ENCODE measurements around the gene ANKRD16. TPM values are rescaled to one million over a fixed set of nuclear protein-coding genes. Genes with fewer than 3 reads are reported as not detected.

ANKRD16 gene
- total RNA-seq, 2 donors from 2014 or later: 6.7 to 7.1 TPM

DNA sequence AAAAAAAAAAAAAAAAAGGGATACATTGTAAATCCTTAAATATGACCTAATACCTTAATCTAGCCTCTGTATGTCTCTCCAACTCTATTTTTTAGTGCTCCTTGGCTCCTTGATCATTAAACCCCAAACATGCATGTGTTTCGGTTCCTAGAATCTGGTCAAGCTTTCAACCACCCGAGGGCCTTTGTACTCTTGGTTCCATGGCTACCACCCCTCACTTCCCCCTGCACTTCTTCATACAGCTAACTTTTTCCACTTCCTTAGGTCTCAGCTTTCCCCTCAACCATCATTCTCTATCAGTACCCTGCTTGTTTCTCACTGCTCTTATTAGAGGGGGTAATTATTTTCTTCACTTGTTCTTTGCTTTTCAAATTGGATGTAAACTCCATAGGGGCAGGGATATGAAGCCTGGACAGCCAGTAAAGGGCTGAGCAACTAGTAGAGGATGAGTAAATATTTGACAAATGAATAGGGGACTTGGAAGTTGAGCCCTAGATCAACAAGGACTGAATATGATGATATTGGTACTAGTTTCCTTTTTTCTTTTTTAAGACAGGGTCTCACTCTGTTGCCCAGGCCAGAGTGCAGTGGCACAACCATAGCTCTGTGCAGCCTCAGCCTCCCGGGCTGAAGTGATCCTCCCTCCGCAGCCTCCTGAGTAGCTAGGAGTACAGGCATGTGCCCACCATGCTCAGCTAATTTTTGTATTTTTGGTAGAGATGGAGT lies 72.2 kb downstream of the ANKRD16 start:
- no peak for DNase-seq
- ATAC-seq: no peak
- intact Hi-C loops (cut with DNase I, micrococcal nuclease): loop anchor here in 1 of 2 donors (10.0 kb wide), 1 partner anchor 57 kb away; no protein-coding TSS in a partner anchor

DNA sequence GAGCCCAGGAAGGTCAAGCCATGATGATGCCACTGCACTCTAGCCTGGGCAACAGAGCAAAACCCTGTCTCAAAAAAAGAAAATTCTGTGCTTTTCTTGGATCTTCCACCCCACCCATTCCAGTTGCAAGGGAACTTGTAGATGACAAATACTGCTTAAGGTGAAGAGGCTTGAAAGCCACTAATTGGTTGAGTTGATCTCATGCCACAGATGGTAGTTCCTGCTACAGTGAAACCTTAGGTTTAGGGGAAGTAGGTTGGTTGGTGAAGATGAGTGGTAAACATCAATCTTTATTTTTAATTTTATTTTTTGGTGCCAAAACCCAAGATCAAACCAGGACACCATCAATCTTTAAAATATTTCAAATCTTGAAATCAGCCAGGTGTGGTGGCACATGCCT lies 73.5 kb downstream of the ANKRD16 start:
- intact Hi-C loops (cut with DNase I, micrococcal nuclease): loop anchor here in 1 of 2 donors (10.0 kb wide), 1 partner anchor 59 kb away; no protein-coding TSS in a partner anchor
- ATAC-seq (no peak), DNase-seq (no peak)

DNA sequence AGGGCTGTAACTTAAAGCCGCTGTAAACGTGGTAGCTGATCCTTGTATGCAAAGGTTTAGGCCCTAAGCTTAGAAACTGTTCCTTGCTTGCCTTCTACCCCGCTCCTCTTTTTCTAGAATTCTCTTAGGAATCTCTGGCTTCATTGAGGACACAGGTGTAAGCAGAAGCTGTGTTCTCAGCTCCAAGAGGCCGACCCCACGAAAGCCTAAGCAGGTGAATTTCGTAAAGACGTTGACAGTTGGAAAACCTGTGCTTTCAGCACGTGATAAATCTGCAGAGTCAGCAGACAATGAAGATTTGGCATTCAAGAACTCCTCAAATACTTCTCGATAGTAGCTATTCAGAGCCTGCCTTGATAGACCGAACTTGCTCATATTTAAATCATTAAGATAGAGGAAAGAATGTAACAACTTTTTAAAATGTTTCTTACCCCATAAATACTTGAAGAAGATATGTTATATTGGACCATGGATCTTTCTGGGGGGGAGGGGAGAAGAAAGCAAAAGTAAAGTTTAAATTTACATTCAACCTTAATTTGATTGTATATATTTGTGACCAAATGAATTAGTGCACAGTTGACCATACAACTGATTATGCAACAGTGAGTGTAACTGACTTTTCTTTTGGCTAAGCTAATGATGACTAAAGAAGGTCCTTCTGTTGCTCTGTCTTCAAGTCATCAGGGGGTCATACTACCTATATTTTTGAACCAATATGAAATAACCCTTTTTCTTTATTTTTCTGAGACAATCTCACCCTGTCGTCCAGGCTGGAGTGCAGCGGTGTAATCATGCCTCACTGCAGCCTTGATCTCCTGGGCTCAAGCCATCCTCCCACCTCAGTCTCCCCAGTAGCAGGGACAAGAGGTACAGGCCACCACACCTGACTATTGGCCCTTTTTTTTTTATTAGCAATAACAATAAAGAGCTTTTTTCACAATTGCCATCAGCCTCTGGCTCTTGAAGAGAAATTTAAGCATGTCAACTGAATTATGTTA lies 75.3 kb downstream of the ANKRD16 start:
- intact Hi-C loops (cut with DNase I, micrococcal nuclease): loop anchor here in 1 of 2 donors (10.0 kb wide), 1 partner anchor 60 kb away; no protein-coding TSS in a partner anchor
- ATAC-seq (no peak), DNase-seq (no peak)

DNA sequence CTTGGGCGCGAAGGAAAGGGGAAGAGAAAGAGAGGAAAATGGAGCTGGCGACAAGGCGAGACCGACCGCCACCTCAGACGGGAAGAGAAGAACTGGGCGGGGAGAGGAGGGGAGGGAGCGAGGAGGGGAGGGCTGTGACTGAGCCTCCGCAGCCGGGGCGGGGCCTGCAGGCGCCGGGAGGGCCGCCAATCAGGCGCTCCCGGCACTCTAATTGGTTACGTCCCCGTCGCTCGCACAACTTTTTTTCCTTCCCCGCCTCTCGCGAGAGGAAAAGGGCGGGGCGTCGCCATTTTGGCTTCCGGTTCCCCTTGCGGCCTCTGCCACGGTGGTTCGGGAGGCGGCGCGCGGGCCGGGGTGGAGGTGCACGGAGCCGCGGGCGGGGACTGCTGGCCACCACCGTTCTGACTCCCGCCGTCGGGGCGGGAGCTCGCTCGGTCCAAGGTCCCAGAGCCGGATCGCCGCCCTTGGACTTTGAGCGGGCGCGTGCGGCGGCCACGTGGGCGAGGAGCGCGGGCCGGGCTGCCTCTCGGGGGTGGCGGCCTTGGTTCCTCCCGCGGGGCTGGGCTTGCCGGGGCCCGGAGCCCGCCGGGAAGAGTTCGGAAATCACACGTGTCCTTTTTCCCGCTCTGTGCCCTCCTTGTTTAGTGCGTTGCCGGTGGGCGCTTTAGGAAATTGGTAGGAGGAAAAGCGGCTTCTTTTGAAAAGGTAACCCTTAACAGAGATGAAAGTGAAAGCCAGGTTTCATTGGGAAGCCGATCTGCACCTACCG lies 76.2 kb downstream of the ANKRD16 start, which contains the start of gene GDI2:
TSS of gene GDI2 (minus strand) at position 94 of the 769 bp plus-strand sequence. CDS start 176 bp downstream, outside the sequence.
- intact Hi-C loops (cut with DNase I, micrococcal nuclease): loop anchor here in 1 of 2 donors (10.0 kb wide), 1 partner anchor 61 kb away; no protein-coding TSS in a partner anchor
- ATAC-seq: peak; percentile 89
- DNase-seq: peak; percentile 95 to 97

DNA sequence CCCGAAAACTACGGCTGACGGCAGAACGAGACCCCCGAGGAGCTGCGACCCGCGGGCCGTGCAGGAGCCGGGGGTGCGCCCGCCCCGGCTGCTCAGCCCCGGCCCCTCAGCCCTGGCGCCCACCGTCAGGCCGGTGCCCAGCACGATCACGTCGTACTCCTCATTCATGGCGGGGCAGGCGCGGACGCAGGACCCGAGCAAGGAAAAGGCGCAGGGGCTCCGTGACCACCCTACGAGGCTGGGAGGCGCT lies 76.7 kb downstream of the ANKRD16 start:
- ATAC-seq: peak; percentile 26
- intact Hi-C loops (cut with DNase I, micrococcal nuclease): loop anchor here in 1 of 2 donors (10.0 kb wide), 1 partner anchor 62 kb away; no protein-coding TSS in a partner anchor
- no peak for DNase-seq

DNA sequence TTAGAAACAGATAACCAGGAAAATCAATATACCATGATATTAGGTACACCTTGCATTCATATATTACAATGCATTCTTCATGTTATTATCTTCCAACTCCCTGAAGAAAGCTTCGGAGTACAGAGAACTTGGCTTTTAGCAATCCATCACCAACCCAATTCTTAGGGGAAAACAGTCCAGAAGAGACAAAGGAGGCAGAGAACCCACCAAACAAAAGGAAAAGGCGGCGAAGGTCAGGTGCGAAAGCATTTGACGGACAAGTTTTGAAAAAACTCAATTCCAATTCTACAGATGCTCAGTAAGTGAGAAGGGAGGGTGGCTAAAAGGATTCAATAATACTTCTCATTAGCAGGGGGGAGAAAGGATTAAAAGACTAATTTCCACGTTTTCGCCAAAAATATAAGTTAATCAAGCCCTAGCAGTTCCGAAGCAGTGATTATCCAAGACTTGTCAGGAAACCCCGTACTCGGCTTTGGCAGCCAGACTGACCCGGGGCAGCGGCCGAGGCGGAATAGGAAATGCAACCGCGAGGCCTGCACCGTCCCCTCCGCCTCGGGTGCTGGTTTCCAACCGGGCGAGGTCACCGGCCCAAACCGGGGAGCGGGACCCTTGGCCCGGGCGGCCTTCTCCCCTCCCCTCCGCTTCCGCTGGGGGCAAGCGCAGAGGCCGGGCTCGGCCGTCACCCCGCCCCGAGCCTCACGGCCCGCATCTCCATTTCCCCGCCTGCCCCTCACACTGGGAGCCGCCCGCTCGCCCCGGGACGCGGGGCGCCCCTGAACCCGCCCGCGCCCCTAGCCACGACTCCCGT lies 77.2 kb downstream of the ANKRD16 start:
- intact Hi-C loops (cut with DNase I, micrococcal nuclease): loop anchor here in 1 of 2 donors (10.0 kb wide), 1 partner anchor 62 kb away; no protein-coding TSS in a partner anchor
- ATAC-seq (peak; percentile 44), DNase-seq (peak; percentile 38 to 67)

Other genes with a start within 250 kb of the ANKRD16 start
- 10 to 100 TPM; 50.7 to 56.3 TPM for gene ASB13, start 223.3 kb downstream of the ANKRD16 start, total RNA-seq
- gene TASOR2, start 205.1 kb downstream of the ANKRD16 start, total RNA-seq: 10 to 100 TPM; 43.1 to 53.2 TPM
- gene GDI2, start 76.5 kb downstream of the ANKRD16 start, total RNA-seq: 100 to 1,000 TPM; 211 to 218 TPM
- 10 to 100 TPM; 75.3 to 89.7 TPM for gene FBH1, start 350 bp upstream of the ANKRD16 start, total RNA-seq
- 10 to 100 TPM; 15.4 to 19.6 TPM for gene IL15RA, start 87.7 kb upstream of the ANKRD16 start, total RNA-seq
- 1 to 10 TPM in 1 of 2 donors, under 1 TPM in 1; 0.61 to 1.8 TPM for gene IL2RA, start 172.5 kb upstream of the ANKRD16 start, total RNA-seq
- gene RBM17, start 199.1 kb upstream of the ANKRD16 start, total RNA-seq: 10 to 100 TPM; 71.7 to 90.7 TPM

Data from left colon (tissue), 2 donors.